HS-27A (cell line): ENCODE measurements around the gene MAGI2.

ENCODE experiments used
- DNase-seq: peaks from one replicate; pipeline ENCODE4 v3.0.0-alpha.2; 2012; ENCODE audit warnings: low read depth, missing footprints

MAGI2 gene

DNA sequence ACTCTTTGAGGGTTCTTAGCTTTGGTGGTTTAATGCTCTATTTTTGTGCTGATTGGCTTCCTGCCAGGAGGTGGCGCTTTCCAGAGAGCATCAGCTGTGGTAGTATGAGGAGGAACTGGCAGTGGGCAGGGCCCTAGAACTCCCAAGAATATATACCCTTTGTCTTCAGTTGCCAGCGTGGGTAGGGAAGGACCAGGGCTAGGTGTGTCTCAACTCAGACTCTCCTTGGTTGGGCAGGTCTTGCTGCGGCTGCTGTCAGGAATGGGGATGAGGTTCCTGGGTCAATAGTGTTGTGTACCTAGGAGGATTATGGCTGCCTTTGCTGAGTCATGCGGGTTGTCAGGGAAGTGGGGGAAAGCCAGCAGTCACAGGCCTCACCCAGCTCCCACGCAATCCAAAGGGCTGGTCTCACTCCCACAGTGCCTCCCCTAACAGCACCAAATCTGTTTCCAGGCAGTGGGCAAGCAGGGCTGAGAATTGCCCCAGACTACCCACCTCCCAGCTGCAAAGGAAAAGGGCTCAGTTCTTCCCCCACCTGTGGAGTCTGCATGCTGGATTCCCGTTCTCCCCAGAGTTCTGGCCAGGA, 1463.4 kb downstream of the MAGI2 start:
- DNase-seq: no peak

DNA sequence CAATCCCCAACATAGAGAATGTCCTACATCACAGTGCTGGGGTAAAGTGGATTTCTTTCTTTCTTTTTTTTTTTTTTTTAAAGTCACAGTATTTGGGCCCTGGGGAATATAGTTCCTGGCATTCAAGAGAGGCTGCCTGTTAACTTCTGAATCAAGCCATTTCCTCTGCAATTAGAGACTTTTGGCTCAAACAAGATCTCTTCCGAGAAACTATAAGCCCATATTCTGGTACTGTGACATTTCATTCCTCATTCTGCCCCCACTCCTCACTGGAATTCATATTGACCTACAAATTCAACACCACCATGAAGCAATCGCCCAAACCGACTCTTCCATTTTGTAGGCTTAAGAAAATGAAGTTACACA, 1467.5 kb downstream of the MAGI2 start:
- no peak for DNase-seq

DNA sequence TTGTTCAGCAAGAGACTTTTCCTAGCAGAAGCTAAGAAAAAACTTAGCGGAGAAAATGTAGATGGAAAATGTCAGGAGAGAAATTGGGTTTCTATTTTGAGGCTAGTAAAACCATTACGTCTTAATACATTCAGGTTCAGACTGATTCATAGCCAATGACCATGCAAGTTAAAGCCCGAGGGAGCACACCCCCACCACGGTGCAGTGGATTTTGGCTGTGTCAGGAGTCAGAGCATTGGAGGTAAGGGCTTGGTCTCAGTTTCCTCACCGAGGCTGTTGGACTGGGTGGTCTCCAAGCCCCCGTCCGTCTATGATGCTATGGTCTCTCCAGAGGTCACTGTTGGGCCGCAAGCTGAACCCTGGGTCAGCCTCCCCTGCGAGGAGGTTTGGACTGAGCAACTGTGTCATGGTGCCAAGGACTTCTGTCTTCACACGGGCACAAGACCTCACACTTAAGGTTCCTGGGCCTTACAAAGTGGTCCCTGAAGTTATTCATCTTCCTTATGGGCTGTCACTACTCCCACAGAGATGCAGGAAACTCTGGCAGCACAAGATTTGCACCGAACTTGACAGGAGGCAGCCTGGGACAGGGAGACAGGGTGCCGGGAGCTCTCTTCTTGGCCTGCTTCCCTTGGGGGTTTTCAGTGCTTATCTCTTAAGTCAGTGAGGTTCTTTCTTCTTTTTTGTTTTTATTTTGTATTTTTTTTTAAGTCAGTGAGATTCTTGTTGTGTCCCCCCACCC, 1468.1 kb downstream of the MAGI2 start:
- DNase-seq: no peak

DNA sequence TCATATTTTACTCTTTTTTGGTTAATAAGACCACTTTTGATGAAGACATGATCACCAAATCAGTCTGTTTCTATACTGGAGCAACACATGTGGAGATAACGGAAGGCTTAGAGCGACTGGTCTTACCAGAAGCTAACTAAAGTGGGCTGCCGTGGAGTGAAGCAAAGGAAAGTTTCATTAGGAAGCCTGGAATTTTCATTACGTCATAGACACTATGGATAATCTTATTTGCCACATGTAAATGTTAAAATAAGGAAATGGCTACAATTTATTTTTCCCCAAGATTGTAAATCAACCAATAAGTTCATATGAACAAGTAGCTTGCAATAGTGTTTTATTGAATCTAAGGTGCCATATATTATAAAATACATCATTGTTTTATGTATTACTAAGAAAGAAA, 1469.5 kb downstream of the MAGI2 start:
- no peak for DNase-seq

DNA sequence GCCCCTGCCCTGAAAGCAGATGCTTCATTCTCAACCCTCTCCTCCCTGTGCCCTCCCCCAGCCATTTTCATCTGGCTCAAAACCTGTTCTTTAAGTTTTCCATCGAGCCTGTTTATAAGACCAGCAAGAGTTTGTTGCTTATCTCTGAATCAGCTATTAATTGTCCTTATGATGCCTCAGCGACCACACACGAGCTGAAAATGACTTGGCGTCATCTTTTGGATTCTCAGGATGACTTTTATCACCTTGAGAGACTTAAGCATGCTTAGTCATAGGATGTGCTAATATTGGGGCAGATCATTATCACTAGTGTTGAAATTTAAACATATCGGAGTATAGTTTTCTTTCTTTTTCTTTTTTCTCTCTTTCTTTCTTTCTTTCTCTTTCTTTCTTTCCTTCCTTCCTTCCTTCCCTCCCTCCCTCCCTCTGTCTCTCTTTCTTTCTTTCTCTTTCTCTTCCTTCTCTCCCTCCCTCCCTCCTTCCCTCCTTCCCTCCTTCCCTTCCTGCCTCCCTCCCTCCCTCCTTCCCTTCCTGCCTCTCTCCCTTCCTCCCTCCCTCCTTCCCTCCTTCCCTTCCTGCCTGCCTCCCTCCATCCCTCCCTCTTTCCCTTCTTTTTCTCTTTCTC, 1470.4 kb downstream of the MAGI2 start:
- DNase-seq: no peak

DNA sequence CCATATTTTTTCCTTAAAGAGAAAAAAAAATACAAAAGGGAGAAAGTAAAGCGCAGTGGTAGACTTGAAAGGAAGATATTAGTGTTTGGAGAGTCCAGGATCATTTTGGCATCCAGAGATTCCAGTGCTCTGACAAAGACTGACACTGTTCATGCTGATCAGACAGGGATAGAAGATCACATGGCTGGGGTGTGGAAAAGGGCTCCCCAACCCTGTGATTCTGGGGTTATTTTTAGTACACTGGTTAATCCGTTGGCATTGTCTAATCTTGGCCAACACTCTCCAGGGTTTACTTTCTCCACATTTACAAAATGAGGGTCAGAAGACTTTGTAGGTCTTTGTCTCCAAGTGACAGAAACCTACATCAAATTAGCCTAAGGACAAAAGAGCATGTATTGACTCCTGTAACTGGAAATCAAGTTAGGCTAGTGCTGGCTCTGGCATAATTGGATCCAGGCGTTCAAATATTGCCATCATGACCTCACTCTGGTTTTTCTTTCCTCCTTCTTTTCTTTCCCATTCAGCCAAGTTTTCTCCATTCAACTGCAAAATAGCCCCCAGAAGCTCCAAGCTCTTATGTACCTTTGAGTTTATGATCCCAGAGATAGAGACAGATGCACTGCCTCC, 1473.3 kb downstream of the MAGI2 start:
- DNase-seq: no peak

DNA sequence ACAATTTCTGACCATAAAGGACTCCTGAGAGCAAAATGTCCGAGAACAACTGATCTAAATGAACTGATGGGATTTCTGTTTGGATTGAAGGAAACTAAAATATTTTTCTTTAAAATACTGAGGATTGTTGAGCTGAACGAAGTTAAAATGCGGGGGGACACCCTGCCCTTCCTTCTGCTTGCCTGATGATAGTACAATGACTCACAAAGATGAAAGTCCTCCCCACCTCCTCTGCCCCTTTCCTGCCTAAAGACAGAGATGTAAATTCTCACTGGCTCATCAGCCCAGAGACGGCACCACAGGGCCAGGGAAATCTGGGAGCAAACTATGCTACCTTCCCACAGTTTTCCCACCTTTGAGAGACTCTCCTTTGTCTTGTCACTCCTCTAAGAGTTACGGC, 1474.2 kb downstream of the MAGI2 start:
- no peak for DNase-seq

DNA sequence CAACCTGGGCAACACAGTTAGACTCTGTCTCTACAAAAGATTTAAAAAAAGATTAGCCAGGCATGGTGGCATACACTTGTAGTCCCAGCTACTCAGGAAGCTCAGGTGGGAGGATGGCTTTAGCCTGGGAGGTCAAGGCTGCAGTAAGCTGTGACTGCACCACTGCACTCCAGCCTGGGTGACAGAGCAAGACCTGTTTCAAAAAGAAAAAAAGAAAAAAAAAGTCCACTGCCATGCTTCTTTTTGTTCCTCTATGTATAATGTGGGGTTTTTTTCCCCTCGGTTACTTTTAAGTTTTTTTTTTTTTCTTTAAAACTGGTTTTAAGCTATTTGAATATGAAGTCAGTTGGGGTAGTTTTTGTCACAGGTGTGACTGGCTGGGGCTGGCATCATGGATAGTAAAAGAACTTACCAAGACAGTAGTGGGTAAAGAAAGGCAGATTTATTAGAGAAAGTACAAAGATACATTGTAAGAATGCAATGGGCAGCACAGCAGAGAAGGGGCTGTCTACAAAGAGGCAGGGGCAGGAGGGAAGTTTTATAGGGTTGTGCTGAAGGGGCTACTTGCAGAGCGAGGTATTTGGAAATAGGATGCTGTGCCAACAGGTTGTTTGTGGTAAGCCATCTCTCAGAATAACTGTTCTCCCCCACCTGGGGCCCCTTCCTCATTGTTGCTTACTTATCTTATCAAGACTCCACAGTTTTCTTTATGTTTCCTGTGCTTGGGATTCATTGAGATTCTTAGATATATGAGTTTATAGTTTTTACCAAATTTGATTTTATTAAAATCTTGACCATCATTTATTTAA, 1477.6 kb downstream of the MAGI2 start:
- DNase-seq: no peak

DNA sequence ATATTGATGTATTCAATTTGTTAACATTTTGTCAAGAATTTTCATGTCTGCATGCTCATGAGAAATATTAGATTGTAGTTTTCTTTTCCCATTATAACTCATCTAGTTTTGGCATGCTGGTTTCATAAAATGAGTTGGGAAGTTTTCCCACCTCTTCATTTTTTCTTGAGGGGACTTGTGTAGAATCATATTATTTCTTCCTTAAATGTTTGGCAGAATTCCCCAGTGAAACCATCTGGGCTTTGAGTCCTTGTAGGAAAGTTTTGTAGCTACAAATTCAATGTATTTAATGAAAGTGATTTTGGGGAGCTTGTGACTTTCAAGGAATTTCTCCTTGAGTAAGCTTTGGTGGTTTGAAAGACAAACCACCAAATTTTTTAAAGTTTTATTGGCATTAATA, 1481.7 kb downstream of the MAGI2 start:
- no peak for DNase-seq

DNA sequence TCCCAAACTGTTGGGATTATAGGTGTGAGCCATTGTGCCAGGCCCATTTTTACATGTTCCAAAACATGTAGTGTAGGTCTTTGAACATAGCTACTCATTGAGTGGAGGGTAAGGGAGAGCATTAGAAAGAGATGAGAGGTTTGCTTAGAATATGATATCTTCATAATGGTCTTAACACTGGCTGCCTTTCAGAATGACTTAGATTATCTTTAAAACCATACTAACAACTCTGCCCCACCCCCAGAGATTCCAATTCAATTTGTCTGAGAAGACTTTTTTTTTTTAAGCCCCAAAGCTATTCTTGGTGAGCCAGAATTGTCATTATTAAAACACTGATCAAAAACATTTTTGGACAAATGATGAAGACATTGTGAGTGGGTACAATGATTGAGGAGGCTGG, 1486.0 kb downstream of the MAGI2 start:
- no peak for DNase-seq
